ENCODE measurements around the gene MAD2L1BP. TPM values are rescaled to one million over a fixed set of nuclear protein-coding genes. Genes with fewer than 3 reads are reported as not detected.

The MAD2L1BP gene
- total RNA-seq, 4 donors from 2014 or later, result 12.3 to 44.3 (median 17.7) TPM

DNA sequence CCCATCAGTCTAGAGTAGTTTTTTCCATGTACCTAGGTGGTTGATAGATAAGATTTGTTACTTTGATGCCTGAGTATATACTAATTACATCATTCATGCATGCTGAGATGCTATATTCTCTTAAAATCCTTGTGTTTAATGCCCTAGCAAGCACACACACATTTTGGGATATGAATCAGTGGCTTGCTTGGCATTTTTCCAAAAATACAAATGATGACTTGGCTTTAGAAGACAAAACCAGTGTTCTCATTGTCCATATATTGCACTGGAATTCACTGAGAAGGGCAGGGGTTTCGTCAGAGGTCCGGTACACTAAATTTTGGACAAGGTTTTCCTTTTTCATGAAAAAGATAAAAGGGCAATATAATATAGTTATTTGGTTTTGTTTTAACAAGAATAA, 31.5 kb upstream of the MAD2L1BP start:
- no peaks in the 10 kb centered on the region for H3K27me3 ChIP-seq
- no peak for DNase-seq
- H3K4me1 ChIP-seq, result no peaks in the 10 kb centered on the region
- no peak overlapping the region for H3K4me3 ChIP-seq
- TF ChIP-seq, protein P1, sequence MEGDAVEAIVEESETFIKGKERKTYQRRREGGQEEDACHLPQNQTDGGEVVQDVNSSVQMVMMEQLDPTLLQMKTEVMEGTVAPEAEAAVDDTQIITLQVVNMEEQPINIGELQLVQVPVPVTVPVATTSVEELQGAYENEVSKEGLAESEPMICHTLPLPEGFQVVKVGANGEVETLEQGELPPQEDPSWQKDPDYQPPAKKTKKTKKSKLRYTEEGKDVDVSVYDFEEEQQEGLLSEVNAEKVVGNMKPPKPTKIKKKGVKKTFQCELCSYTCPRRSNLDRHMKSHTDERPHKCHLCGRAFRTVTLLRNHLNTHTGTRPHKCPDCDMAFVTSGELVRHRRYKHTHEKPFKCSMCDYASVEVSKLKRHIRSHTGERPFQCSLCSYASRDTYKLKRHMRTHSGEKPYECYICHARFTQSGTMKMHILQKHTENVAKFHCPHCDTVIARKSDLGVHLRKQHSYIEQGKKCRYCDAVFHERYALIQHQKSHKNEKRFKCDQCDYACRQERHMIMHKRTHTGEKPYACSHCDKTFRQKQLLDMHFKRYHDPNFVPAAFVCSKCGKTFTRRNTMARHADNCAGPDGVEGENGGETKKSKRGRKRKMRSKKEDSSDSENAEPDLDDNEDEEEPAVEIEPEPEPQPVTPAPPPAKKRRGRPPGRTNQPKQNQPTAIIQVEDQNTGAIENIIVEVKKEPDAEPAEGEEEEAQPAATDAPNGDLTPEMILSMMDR (IDR thresholded peaks at IDR 0.05), result no peak
- no peak for TF ChIP-seq POLR2A (IDR thresholded peaks at IDR 0.05)
- H3K36me3 ChIP-seq, result no peaks in the 10 kb centered on the region
- H3K9me3 ChIP-seq, result no peaks in the 10 kb centered on the region
- intact Hi-C loops (cut with DNase I; ENCODE audit: low total_unique reads), result no loop called here
- no peak overlapping the region for H3K27ac ChIP-seq

DNA sequence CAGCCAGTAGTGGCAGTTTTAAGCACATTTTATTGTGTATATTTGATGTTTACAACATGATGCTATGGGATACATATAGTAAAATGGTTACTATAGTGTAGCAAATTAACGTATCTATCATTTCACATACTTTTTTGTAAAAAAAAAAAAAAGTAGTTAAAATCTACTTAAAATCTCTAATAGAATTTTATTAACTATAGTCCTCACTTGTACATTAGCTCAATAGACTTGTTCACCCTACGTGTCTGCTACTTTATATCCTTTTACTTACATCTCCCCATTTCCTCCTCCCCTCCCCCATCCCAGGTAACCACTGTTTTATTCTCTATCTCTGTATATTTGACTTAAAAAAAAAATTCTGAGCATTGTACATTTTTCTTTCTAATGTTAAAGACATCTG, 29.6 kb upstream of the MAD2L1BP start:
- Histone ChIP-seq H3K27me3 (no peaks in the 10 kb centered on the region), H3K9me3 (no peaks in the 10 kb centered on the region), H3K4me3 (no peak overlapping the region), H3K36me3 (no peaks in the 10 kb centered on the region), H3K27ac (no peak overlapping the region), H3K4me1 (no peaks in the 10 kb centered on the region)
- DNase-seq, result no peak
- TF ChIP-seq POLR2A (IDR thresholded peaks at IDR 0.05), result no peak
- TF ChIP-seq, protein P1 (IDR thresholded peaks at IDR 0.05), result no peak
- intact Hi-C loops (cut with DNase I; ENCODE audit: low total_unique reads), result no loop called here

DNA sequence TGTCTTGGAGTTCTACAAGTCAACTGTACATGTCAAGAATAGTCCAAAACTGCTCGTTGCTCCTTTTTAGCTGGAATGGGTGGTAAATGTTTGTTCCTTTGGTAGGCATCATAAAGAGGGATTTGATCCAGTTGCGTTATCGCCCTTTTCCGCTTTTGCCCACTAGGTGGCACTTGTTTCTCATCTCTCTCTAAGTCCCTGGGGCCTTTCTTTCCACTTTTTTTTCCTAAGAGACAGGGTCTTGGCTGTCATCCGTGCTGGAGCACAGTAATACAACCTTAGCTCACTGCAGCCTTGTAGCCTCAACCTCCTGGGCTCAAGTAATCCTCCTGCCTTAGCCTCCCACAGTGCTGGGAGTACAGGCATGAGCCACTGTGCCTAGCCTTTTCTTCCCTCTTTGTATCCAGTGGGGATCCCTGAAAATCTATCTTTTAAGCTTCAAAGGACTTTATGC, 27.3 kb upstream of the MAD2L1BP start:
- H3K4me3 ChIP-seq, result no peak overlapping the region
- H3K36me3 ChIP-seq, result no peaks in the 10 kb centered on the region
- H3K9me3 ChIP-seq, result no peaks in the 10 kb centered on the region
- no peaks in the 10 kb centered on the region for H3K27me3 ChIP-seq
- no peaks in the 10 kb centered on the region for H3K4me1 ChIP-seq
- TF ChIP-seq, protein P1 (IDR thresholded peaks at IDR 0.05), result peak; percentile 65 to 75 (median 72)
- TF ChIP-seq POLR2A (IDR thresholded peaks at IDR 0.05), result no peak
- DNase-seq, result peak; percentile 68 to 73
- H3K27ac ChIP-seq, result no peak overlapping the region
- intact Hi-C loops (cut with DNase I; ENCODE audit: low total_unique reads), result no loop called here

DNA sequence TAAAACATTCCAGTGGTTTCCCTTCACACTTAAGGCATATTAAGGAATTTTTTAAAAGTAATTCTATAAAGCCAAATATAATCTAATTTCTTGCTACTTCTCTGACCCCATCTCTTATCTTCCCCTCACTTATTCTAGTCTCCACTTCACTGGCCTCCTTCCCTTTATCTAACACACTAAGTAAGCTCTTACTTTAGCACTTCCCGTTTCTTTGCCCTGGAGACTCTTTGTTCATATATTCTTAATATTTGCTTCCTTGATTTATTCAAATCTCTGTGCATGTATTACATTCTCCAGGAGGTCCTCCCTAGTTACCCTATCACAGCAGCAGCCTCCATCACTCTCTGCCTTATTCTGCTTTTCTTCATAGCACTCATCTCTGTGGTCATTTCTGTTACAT, 26.8 kb upstream of the MAD2L1BP start:
- Histone ChIP-seq H3K4me1 (no peaks in the 10 kb centered on the region), H3K27ac (no peak overlapping the region), H3K27me3 (no peaks in the 10 kb centered on the region), H3K36me3 (no peaks in the 10 kb centered on the region), H3K9me3 (no peaks in the 10 kb centered on the region), H3K4me3 (no peak overlapping the region)
- no peak for TF ChIP-seq POLR2A (IDR thresholded peaks at IDR 0.05)
- TF ChIP-seq, protein P1 (IDR thresholded peaks at IDR 0.05), result no peak
- DNase-seq, result no peak
- intact Hi-C loops (cut with DNase I; ENCODE audit: low total_unique reads), result no loop called here

DNA sequence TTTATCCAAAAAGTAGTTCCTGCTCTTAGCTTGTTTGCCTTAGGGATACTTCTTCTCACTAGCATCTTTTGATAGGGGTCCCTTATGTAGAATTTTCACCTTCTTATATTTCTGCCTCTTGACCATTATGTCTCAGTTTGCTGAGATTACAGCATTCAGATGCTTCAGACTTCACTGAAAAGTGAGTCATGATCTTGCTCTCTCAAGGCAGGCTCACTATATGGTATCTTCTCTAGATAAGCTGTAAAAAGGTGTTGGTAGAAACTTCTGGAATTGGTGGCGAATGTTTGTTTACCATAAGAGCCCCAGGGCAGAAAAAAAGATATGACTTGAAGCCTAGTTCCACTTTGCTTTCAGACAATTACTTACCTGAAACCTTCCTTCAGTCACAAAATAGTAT, 26.2 kb upstream of the MAD2L1BP start:
- no peaks in the 10 kb centered on the region for H3K4me1 ChIP-seq
- no peaks in the 10 kb centered on the region for H3K27me3 ChIP-seq
- intact Hi-C loops (cut with DNase I; ENCODE audit: low total_unique reads), result no loop called here

More for the DNA sequence above, 26.2 kb upstream of the MAD2L1BP start:
- Histone ChIP-seq H3K36me3 (no peaks in the 10 kb centered on the region), H3K9me3 (no peaks in the 10 kb centered on the region), H3K27ac (no peak overlapping the region), H3K4me3 (no peak overlapping the region)
- DNase-seq, result no peak
- no peak for TF ChIP-seq POLR2A (IDR thresholded peaks at IDR 0.05)
- TF ChIP-seq, protein P1 (IDR thresholded peaks at IDR 0.05), result no peak
